GM18507 (cell line): Measurements from ENCODE around the gene TFDP2.

ENCODE experiments used
- DNase-seq: peaks from one replicate; pipeline ENCODE4 v3.0.0; 2011; ENCODE audit warnings: low read depth; ENCODE audit not compliant: insufficient read length; ENCODE audit errors: extremely low spot score
- FAIRE-seq: peaks from 2 replicates; lab custom pipeline; 2011; peaks lifted over from hg19 to GRCh38; lab: Jason Lieb, UNC

TFDP2 gene

GRCh38 chr3:141905129-141905528 is 244.2 kb downstream of the TFDP2 start:
- DNase-seq (no peak), FAIRE-seq (no peak)

GRCh38 chr3:141904203-141904602 is 245.1 kb downstream of the TFDP2 start:
- FAIRE-seq (no peak), DNase-seq (no peak)

GRCh38 chr3:141901914-141902313 is 247.4 kb downstream of the TFDP2 start:
- FAIRE-seq (peak; percentile 54), DNase-seq (no peak)

- FAIRE-seq (no peak), DNase-seq (no peak)
These were observed 249.0 kb downstream of the TFDP2 start for GRCh38 chr3:141900343-141900742.

- DNase-seq (no peak), FAIRE-seq (no peak)
These were observed 250.4 kb downstream of the TFDP2 start for GRCh38 chr3:141898908-141899307.

- FAIRE-seq (no peak), DNase-seq (no peak)
These were observed 253.6 kb downstream of the TFDP2 start for GRCh38 chr3:141895731-141896130.

- FAIRE-seq (no peak), DNase-seq (no peak)
These were observed 254.7 kb downstream of the TFDP2 start for GRCh38 chr3:141894524-141895176.
